HG03103 (cell line): ENCODE measurements around the gene COL13A1.

ENCODE experiments used
- ATAC-seq: cut with Tn5 transposase; IDR thresholded peaks from one replicate; pipeline ENCODE4 v1.9.1; 2021; ENCODE audit warnings: low read depth; ENCODE audit not compliant: unreplicated experiment

The COL13A1 gene

GRCh38 chr10:69843923-69844322 is 42.2 kb downstream of the COL13A1 start:
- ATAC-seq = no peak

- no peak for ATAC-seq
Measured at GRCh38 chr10:69844698-69845097, 43.0 kb downstream of the COL13A1 start.

- ATAC-seq = no peak
Measured at GRCh38 chr10:69845574-69846292, 44.0 kb downstream of the COL13A1 start.

- ATAC-seq = no peak
Measured at GRCh38 chr10:69846293-69846921, 44.7 kb downstream of the COL13A1 start.

GRCh38 chr10:69847458-69847857 is 45.8 kb downstream of the COL13A1 start:
- ATAC-seq = no peak

GRCh38 chr10:69847883-69848282 is 46.2 kb downstream of the COL13A1 start:
- no peak for ATAC-seq

- ATAC-seq = no peak
Measured at GRCh38 chr10:69848454-69848853, 46.7 kb downstream of the COL13A1 start.

DNA sequence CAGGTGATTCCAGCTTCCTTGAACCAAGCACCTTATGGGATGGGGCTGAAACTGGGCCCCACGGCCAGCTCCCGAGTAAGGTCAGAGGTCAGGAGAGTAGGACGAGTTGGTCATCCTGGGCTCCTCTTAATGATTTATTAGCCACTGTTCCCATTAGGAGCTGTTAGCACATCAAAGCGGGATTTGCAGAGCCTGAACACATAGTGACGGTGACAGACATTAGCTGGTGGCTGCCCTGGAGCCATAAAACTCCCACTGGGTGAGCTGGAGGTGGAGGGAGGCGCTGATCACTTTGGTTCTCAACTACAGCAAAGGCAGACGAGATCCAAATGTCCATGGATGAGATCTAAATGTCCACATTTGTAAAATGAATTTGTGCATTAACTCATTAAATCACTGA is 48.1 kb downstream of the COL13A1 start:
- ATAC-seq = no peak

DNA sequence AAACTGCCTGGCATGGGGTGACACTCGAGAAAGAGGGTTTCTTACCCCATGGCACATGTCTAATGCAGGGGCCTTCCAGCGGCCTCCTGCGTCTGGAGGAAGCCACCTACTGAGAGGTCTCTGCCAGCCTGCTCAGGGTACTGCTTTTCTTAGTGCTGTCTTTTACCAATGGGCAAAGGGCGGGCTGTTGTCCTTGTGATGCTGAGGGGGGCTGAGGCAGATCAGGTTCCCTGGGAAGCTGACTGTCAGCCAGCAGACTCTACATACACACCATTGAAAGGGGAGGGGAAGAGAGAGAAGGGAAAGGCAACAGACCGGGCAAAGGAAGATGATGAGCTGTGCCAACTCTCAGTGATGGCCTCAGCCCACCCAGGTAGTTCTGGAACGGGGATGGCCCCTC is 48.7 kb downstream of the COL13A1 start:
- ATAC-seq = no peak

DNA sequence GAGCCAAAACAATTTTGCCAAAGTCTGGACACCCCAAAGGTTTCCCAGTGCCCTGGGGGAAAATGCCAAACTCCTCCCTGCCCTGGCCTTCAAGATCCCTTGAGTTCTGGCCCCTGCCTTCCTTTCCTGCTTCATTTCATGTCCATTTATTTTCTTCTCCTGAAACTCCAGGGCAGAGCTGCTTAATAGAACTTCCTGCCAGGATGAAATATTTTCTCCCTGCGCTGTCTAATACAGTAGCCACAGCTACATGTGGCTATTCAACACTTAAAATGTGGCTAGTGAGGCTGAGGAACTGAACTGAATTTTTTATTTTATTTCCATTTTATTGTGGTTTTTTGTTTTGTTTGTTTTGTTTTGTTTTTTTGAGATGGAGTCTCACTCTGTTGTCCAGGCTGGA is 49.6 kb downstream of the COL13A1 start:
- ATAC-seq = no peak

GRCh38 chr10:69853064-69853463 is 51.4 kb downstream of the COL13A1 start:
- no peak for ATAC-seq

DNA sequence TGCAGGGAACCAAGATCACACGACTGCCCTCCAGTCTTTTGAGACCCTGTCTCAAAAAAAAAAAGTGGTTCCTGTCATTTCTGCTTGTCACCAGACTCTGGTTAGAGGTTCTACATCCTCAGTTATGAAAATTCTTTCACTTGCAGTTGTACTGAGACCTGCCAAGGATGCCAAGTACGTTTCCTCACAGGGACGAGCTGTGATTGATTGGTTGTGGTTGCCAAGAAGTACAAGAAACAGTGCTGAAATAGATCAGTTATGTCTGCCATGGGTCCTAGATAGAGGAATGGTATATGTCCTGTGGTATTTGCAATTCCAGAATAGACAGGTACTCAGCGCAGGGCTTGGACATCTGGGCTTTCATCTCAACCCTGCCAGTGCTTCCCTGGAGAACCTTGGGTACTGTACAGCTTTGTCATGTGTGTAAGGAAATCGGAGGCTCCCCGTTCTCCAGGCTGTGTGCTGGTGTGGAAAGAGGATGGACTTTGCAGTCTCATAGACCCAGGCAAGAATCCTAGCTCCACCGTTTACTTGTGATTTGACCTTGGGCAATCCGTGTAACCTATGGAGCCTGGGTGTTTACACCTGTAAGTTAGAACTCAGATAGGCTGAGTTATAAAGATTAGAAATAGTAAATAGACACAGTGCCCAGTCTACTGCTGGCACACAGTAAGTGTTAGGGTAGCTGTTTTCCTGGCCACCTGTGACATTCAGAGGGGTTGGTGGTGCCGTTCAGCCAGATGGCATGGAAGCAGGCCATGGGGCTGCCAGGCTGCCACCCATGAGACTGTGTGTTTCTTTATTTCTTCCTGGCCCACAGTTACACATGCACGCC is 53.0 kb downstream of the COL13A1 start:
- ATAC-seq = no peak

DNA sequence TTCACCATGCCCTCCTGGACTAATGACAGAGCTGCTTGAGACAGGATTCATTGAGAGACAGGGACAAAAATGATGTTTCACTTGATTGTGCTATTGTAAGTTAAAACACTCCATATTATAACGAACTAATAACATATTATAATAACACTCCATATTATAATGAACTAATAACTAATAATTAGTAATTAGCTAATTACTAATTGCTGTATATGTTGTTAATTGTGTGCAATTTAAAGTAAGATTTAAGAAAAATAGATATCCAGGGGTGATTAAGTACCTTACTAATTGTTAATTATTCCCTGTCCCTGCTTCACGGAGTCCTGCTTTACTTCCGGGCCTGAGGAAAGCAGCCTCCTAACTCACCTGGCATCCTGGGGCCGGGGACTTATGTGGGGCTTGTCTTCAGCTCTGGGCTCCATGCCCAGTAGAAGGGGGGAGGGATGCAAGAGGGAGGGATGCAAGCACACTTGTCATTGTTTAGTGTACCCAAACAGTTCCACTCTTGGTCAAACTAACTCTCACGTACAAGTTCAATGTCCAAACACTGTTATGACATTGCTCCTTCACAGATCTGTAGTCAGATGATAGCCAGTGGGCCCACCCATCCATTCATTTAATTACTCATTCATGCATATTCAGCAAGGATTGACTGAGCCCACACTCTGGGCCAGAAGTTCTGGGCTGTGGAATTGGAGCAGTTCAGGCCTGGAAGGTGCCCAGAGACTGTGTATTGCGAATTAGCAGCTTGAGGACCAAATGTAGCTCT is 53.8 kb downstream of the COL13A1 start:
- no peak for ATAC-seq

- ATAC-seq = no peak
Measured at GRCh38 chr10:69856601-69857166, 55.0 kb downstream of the COL13A1 start.

- ATAC-seq = no peak
Measured at GRCh38 chr10:69858201-69858600, 56.5 kb downstream of the COL13A1 start.

DNA sequence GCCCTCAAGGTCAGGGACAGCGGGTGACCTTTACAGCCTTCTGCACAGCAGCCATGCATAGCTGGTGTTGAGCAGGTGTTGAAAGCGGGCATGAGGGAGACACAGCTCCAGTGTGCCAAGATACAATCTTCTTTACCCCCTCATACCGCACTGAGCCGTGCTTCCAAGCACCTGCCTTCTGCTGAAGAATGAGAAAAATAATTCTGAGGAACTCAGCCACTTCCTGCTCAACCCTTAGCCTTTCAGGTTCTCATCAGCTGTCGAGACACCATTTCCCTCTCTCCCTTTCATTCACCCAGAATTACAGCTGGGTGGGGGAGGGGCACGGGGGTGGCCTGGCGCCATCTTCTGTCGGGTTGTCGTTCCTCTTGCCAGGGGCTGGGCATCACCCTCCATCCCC is 58.6 kb downstream of the COL13A1 start:
- no peak for ATAC-seq

GRCh38 chr10:69861251-69862240 is 59.8 kb downstream of the COL13A1 start:
- no peak for ATAC-seq

GRCh38 chr10:69862882-69863530 is 61.3 kb downstream of the COL13A1 start:
- ATAC-seq = no peak

DNA sequence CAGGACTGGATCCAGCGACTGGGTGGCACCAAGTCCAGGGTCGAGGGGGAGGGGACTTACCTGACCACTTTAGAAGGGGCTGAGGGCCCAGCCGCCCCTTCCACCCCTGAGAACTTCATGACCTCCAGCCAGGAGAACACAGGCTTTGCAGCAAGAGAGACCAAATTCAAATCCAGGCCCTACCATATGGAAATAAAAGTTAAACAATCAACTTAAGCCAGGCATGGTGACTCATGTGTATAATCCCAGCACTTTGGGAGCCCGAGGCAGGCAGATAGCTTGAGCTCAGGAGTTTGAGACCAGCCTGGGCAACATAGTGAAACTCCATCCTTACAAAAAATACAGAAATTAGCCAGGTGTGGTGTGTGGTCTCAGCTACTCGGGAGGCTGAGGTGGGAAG is 61.9 kb downstream of the COL13A1 start:
- ATAC-seq = no peak
